ENCODE results near the gene GATA6.
"Not testable (repeated sequence)": the region's sequence is repeated elsewhere in the genome, so short reads cannot be mapped to it uniquely, and the experiment has no call there.

Gene GATA6

DNA sequence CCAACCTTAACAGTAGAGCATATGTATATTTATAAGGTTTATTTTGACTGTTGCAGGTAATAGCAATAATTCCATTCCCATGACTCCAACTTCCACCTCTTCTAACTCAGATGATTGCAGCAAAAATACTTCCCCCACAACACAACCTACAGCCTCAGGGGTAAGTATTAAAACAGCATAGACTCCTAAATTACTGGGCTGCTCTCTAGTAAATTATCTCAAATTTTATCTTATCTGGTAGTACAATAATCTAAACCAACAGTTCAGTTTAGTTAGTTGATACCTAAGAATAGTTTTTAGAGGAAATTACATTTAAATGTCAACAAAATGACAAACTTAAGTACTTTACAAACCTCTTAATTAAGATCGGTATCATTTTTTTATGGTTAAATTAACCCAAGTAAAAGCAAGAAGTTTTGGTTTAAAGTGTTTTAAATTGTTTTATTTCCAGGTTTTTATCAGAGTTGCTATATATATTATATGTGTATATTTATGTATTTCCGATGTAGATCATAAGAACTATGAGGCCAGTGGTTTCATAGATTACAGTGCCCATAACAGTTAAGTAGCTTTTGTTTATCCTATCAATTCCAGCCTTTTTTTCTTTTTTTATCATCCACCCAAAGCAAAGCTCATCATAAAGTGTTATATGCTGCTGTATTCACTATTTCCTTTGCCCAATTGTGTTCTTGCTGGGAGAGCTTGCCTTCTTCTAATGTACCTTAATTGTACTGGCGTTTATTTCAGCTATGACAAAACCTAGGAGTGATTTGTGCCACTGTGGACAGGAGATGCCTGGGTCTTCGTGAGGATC is 13.7 kb downstream of the GATA6 start:
- DNase-seq (ENCODE audit: low read depth in 2 of 2), result no peak

DNA sequence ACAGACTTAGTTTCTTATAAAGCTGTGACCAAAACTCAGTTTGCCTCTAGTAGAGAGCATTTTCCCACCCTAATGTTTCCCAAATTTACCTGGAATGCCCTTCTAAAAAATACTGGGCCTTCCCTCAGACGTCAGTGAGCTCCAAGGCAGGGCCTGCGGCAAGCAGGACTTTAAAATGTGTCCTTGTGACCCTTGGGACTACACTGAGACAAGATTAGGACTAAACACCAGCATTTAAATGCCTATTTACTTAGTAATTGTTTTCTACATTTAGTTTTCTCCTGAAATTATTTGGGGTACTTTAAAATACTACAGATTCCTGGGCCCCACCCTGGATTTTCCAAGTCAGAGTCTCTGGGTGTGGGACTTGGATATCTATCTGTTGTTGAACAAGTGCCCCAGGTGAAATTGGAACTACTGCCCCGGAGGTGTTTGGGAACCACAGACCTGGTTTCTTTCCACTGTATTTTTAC is 14.3 kb downstream of the GATA6 start:
- DNase-seq (ENCODE audit: low read depth in 2 of 2), result no peak

- not testable (repeated sequence) for DNase-seq (ENCODE audit: low read depth in 2 of 2)
Measured at GRCh38 chr18:22184573-22184972, 15.2 kb downstream of the GATA6 start.

- DNase-seq (ENCODE audit: low read depth in 2 of 2), result no peak
Measured at GRCh38 chr18:22185273-22185672, 15.9 kb downstream of the GATA6 start.

GRCh38 chr18:22185771-22186386 is 16.5 kb downstream of the GATA6 start:
- no peak for DNase-seq (ENCODE audit: low read depth in 2 of 2)

- DNase-seq (ENCODE audit: low read depth in 2 of 2), result no peak
Measured at GRCh38 chr18:22186484-22186971, 17.1 kb downstream of the GATA6 start.

- no peak for DNase-seq (ENCODE audit: low read depth in 2 of 2)
Measured at GRCh38 chr18:22188559-22189267, 19.3 kb downstream of the GATA6 start.

DNA sequence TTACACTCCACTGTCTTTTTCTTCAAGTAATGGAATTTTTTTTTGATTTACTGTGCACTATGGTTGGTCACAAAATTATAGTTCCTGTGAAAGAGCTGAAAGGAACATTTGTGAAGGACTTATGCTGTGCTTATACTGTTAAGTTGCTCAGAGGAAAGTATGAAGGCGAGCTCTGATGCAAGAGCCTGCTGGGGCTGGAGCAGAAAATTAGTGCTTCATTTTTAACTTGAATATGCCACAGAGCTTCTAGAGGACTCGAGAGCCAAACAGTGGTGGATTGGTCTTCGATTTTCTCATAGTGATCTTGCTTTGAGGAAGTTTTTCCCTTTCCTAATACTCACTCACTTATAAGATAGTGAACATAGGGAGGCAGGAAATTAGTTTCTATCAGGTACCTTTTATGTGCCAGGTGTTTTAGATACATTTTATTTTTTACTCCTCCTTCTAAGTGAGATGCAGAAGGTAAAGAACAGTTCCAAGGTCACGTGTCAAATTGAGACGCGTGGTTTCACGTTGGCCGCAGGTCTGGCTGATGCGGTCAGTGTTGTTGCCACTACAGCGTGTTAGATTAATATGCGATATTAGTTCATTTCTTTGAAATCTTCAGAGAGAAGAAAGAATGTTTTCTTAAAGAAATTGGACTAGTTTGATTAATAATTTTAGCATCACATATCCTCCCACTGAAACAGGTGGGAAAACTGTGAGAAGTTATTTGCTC is 20.2 kb downstream of the GATA6 start:
- DNase-seq (ENCODE audit: low read depth in 2 of 2), result no peak

DNA sequence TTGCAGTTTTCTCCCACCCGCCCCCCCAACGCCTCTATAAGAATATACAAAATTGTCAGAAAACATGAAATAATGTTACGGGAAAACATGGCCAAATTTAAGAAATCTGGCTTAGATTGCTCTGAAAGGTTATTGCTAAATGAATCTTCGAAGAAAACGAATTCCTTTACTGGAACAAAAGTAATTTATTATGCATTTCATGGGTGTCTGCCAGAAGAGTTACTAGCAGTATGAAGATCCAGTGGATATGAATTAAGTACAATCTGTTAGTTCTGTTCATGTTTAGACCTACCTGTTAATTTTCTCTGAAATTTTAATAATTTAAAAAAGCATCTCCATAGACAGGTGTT is 21.9 kb downstream of the GATA6 start:
- no peak for DNase-seq (ENCODE audit: low read depth in 2 of 2)

DNA sequence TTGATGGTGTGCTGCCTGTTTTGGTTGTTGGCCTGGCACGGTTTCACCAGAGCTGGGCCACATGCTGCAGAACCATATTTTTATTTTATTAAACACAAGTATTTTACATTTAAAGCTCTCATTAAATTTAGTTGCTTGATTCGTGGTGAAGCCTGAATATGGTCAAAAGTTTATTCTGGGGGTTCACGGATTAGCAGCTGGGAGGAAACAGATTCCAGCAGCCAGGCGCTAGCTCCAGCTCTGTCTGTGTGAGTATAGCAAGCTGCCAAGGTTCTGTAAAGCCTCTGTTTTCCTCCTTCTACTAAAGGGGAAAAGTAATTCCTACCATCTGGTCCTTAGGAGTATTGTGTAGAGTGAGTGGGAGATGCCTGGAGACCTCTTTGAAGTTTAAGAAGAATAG is 22.5 kb downstream of the GATA6 start:
- no peak for DNase-seq (ENCODE audit: low read depth in 2 of 2)

DNA sequence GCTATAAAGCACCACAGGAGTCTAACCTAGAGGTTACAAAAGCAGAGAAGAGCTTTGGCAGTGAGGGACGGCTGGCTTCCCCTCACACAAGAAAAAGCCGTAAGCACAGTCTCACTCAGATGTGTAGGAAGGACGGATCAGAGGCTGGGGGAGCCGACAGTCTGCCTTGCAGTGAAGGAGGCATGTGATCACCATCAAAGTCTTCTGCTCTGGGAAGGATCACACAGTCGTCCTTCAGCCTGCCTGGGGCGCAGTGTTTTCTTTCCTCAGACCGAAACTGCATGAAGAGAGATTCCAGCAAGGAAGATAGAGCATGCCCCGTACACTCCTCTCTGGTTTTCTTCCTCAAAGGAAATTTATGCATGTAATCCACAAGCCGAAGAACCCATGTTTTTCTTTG is 24.1 kb downstream of the GATA6 start:
- DNase-seq (ENCODE audit: low read depth in 2 of 2), result no peak

- DNase-seq (ENCODE audit: low read depth in 2 of 2), result no peak
Measured at GRCh38 chr18:22194151-22194598, 24.8 kb downstream of the GATA6 start.

DNA sequence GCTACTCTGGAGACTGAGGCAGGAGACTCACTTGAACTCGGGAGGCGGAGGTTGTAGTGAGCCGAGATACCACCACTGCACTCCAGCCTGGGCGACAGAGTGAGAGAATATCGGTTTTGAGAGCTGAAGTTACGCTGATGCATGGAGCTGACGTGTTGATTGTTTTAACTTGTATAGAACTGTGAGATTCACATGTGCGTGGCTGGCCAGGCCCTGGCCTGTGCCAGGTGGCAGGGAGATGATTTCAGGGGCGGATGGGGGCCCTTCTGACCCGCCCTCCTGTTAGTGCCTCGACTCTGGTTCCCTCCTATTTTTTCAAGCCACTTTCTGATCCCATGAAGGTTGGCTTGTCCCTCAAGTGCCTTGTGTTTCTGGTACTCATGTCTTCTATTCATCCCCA is 25.7 kb downstream of the GATA6 start:
- no peak for DNase-seq (ENCODE audit: low read depth in 2 of 2)

DNA sequence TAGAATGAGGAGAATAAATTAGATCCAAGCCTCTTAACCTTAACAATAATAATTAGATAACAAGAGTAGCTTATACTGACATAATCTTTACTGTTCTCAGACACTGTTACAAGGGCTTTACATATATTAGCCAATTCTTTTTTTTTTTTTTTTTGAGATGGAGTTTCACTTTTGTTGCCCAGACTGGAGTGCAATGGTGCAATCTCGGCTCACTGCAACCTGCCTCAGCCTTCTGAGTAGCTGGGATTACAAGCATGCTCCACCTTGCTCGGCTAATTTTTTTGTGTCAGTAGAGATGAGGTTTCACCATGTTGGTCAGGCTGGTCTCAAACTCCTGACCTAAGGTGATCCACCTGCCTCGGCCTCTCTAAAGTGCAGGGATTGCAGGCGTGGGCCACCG is 27.6 kb downstream of the GATA6 start:
- not testable (repeated sequence) for DNase-seq (ENCODE audit: low read depth in 2 of 2)

DNA sequence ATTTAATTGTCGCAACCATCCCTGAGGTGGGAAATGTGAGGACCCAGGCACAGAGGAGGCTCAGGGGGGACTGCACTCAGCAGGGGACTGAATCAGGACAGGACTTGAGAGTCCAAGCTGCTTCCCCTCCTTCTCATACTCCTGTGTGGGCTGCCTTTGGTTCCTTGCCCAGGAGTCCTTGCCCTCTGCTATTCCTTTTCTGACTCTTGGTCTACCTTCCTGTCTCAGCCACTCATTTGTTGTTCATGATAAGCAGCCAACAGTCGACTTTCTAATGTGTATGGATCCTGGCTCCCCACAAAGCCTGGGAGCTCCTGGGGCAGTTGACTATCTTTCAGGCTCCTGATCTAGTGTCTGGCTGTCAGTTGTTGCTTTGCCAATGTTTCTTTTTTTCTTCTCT is 28.3 kb downstream of the GATA6 start:
- no peak for DNase-seq (ENCODE audit: low read depth in 2 of 2)

DNA sequence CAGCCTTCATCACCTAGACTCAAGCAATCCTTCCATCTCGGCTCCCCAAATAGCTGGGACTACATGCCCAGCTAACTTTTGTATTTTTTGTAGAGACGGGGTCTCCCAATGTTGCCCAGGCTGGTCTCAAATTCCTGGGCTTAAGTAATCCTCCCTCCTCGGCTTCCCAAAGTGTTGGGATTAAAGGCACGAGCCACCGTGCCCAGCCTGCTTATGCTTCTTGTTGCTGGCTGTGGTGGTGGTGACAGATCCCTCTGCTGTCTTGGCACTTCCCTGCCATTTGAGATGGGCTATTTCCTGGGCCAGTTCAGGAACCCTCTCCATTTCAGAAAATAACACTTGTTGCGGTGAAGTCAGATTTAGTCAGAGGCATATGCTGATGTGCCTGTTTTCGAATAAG is 28.8 kb downstream of the GATA6 start:
- no peak for DNase-seq (ENCODE audit: low read depth in 2 of 2)

DNA sequence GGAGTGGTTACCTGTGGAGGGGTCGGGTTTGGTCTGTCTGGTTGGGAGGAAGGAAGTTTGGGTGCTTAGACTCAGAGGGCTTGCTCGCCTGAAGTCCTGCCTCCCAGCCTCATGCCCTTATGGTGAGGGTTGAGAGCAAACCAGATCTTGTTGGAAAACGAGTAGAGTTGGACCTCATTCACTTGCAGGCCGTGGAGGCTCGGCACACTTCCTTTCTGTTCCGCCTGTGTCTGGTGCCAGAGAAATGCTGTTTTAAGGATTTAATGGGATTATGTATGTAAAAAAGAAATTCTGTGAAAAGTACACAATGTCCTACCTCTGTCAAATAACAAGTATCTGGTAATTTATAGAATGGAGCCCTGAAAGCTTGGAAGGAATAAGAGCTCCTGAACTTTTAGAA is 29.6 kb downstream of the GATA6 start:
- DNase-seq (ENCODE audit: low read depth in 2 of 2), result no peak

GRCh38 chr18:22200611-22201225 is 31.3 kb downstream of the GATA6 start:
- no peak for DNase-seq (ENCODE audit: low read depth in 2 of 2)

DNA sequence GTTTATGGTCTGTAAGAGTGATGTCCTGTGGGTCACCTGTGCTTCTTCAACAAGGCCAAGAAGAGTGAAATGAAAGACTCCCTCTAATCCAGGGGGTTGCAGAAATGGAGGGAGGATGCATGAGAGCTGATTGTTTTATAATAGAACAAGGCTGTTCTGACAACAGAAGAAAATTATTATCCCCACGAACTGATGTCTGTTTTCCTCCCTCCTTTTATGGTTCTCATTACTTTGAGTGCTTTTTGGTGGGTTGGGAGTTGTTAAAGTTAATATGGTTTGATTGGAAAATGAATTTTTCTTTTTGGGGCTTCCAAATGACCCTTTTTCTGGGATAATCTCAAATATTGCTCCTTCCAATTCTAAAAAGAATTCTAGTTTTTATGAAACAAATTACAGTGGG is 33.6 kb downstream of the GATA6 start:
- no peak for DNase-seq (ENCODE audit: low read depth in 2 of 2)

- no peak for DNase-seq (ENCODE audit: low read depth in 2 of 2)
Measured at GRCh38 chr18:22203536-22204213, 34.3 kb downstream of the GATA6 start.

DNA sequence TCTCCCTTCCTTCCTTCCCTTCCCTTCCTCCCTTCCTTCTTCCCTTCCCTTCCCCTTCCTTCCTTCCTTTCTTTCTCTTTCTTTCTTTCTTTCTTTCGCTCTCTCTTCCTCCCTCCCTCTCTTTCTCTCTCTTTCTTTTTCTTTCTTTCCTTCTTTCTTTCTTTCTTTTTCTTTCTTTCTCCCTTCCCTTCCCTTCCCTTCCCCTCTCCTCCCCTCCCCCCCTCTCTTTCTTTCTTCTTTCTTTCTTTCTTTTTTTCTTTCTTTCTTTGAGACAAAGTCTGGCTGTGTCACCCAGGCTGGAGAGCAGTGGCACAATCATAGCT is 34.8 kb downstream of the GATA6 start:
- DNase-seq (ENCODE audit: low read depth in 2 of 2), result no peak
